Muscle of leg (tissue), 11 donors: ENCODE results near the gene ARMC5. TPM values are rescaled to one million over a fixed set of nuclear protein-coding genes. Genes with fewer than 3 reads are reported as not detected.

ENCODE experiments used
- DNase-seq: peaks from one replicate; pipeline ENCODE4 v3.0.0; 2013
- H3K27ac ChIP-seq: one replicate; pipeline ENCODE4 v1.5.1; 2013; ENCODE audit warnings: mild to moderate bottlenecking, low read length, control low read depth
- H3K27me3 ChIP-seq: one replicate; pipeline ENCODE4 v1.6.1; 2013; ENCODE audit warnings: low read length; ENCODE audit not compliant: control insufficient read depth, insufficient read depth
- H3K36me3 ChIP-seq: one replicate; pipeline ENCODE4 v1.6.1; 2013; ENCODE audit warnings: low read length; ENCODE audit not compliant: control insufficient read depth, insufficient read depth
- H3K4me1 ChIP-seq: one replicate; pipeline ENCODE4 v1.6.1; 2013; ENCODE audit warnings: low read length; ENCODE audit not compliant: control insufficient read depth, insufficient read depth
- H3K4me3 ChIP-seq: one replicate; pipeline ENCODE4 v1.5.1; 2013; ENCODE audit warnings: low read length, control low read depth
- H3K9me3 ChIP-seq: replicated peaks from 2 replicates; pipeline ENCODE4 v1.6.1; 2013; ENCODE audit warnings: low read depth, low read length; ENCODE audit not compliant: control insufficient read depth
- WGBS: methylation state at CpG from one replicate; pipeline ENCODE4 v1.1.5; 2013; ENCODE audit warnings: missing lambda C conversion rate; ENCODE audit not compliant: insufficient coverage; 5-methylcytosine and 5-hydroxymethylcytosine counted together
- polyA plus RNA-seq, 8 donors: library from polyadenylated mRNA; unstranded; fragments of 120-200 nt; gene quantifications; one replicate each; pipeline versions ENCODE4 v1.2.1 to v1.2.3, GENCODE V29; 2013; ENCODE audit warnings: inconsistent platforms in 1 of 8, low replicate concordance in 1 of 8; ENCODE audit not compliant: insufficient read length in 8 of 8, insufficient read depth in 1 of 8
- total RNA-seq: library from RNA; stranded (reverse); fragments of 120-200 nt; gene quantifications from one replicate; pipeline ENCODE4 v1.2.4, GENCODE V29; 2013

Gene ARMC5
- total and polyA plus RNA-seq, 9 donors, result 6.3 to 10.8 (median 8.9) TPM

DNA sequence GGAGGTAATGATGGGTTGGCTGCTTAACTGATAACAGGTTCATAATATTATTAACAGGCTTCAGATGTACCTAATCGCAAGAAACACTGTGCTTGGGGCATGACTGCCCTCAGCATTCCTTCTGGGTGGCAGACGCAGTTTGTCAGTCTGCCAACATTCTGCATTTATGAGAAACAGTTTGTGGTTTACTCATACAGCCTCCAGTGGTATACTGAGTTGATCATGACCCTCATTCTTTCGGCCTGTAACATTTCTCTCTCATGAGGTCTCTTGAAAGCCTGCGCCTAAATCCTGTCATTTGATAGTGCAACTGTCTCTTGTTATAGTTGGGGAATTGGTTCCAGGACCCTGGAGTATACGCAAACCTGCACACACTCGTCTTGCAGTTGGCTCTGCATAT is 53.8 kb downstream of the ARMC5 start:
- Histone ChIP-seq H3K4me3 (no peak overlapping the region), H3K4me1 (peaks cover 4% of the 10 kb centered on the region), H3K9me3 (no peaks in the 10 kb centered on the region), H3K27me3 (no peaks in the 10 kb centered on the region), H3K27ac (no peak overlapping the region), H3K36me3 (no peaks in the 10 kb centered on the region)
- DNase-seq, result no peak
- WGBS, result 67% methylated on average over 2 of the region's 6 CpGs

DNA sequence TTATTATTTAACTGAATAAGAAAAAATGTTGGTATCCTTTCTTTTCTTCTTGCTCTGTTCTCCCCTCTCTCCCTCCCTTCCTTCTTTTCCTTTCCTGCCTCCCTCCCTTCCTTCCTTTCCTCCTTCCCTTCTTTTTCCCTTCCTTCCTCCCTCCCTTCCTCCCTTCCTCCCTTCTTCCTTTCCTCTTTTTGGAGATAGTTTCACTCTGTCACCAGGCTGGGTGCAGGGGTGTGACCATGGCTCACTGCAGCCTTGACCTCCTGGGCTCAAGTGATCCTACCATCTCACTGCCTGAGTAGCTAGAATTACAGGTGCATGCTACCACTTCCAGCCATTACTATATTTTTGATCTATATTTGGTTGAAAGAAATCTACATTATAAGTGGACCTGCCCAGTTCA is 54.6 kb downstream of the ARMC5 start:
- no peak overlapping the region for H3K27ac ChIP-seq
- no peak for DNase-seq
- no peaks in the 10 kb centered on the region for H3K9me3 ChIP-seq
- H3K36me3 ChIP-seq, result no peaks in the 10 kb centered on the region
- H3K4me1 ChIP-seq, result peaks cover 4% of the 10 kb centered on the region
- no peak overlapping the region for H3K4me3 ChIP-seq
- H3K27me3 ChIP-seq, result no peaks in the 10 kb centered on the region

Other genes with a start within 250 kb of the ARMC5 start
- 55.5 TPM for gene TRIM72, start 245.4 kb upstream of the ARMC5 start, total RNA-seq
- 10 to 100 TPM; 47.7 to 83.0 (median 59.7) TPM for gene TRIM72, start 245.4 kb upstream of the ARMC5 start, polyA plus RNA-seq
- gene PYDC1, start 242.4 kb upstream of the ARMC5 start, total RNA-seq, result not detected
- gene PYDC1, start 242.4 kb upstream of the ARMC5 start, polyA plus RNA-seq, result 1 to 10 TPM in 2 of 8 donors, under 1 TPM in 5, not detected in 1; 0.37 to 2.0 (median 0.84) TPM
- gene ITGAM, start 199.5 kb upstream of the ARMC5 start, total RNA-seq, result 3.4 TPM
- 1 to 10 TPM; 3.0 to 4.5 (median 4.0) TPM for gene ITGAM, start 199.5 kb upstream of the ARMC5 start, polyA plus RNA-seq
- gene ITGAX, start 104.3 kb upstream of the ARMC5 start, total RNA-seq, result 0.35 TPM
- gene ITGAX, start 104.3 kb upstream of the ARMC5 start, polyA plus RNA-seq, result 1 to 10 TPM in 3 of 8 donors, under 1 TPM in 5; 0.43 to 1.7 (median 0.77) TPM
- gene ITGAD, start 66.2 kb upstream of the ARMC5 start, total RNA-seq, result 0.04 TPM
- 1 to 10 TPM in 2 of 8 donors, under 1 TPM in 6; 0.05 to 1.1 (median 0.50) TPM for gene ITGAD, start 66.2 kb upstream of the ARMC5 start, polyA plus RNA-seq
- 131 TPM for gene COX6A2, start 31.1 kb upstream of the ARMC5 start, total RNA-seq
- gene COX6A2, start 31.1 kb upstream of the ARMC5 start, polyA plus RNA-seq, result 100 to 1,000 TPM; 174 to 387 (median 282) TPM
- gene ZNF843, start 16.7 kb upstream of the ARMC5 start, total RNA-seq, result 1.2 TPM
- gene ZNF843, start 16.7 kb upstream of the ARMC5 start, polyA plus RNA-seq, result 1 to 10 TPM; 2.3 to 3.4 (median 3.0) TPM
- gene TGFB1I1, start 12.7 kb downstream of the ARMC5 start, total RNA-seq, result 29.9 TPM
- gene TGFB1I1, start 12.7 kb downstream of the ARMC5 start, polyA plus RNA-seq, result 100 to 1,000 TPM in 1 of 8 donors, 10 to 100 TPM in 7; 67.1 to 127 (median 86.0) TPM
- gene SLC5A2, start 23.6 kb downstream of the ARMC5 start, total RNA-seq, result 0.44 TPM
- 10 to 100 TPM in 2 of 8 donors, 1 to 10 TPM in 6; 6.3 to 11.6 (median 8.8) TPM for gene SLC5A2, start 23.6 kb downstream of the ARMC5 start, polyA plus RNA-seq
- 34.7 TPM for gene RUSF1, start 48.9 kb downstream of the ARMC5 start, total RNA-seq
- gene RUSF1, start 48.9 kb downstream of the ARMC5 start, polyA plus RNA-seq, result 10 to 100 TPM; 43.7 to 57.8 (median 50.1) TPM
- 19.2 TPM for gene AHSP, start 68.4 kb downstream of the ARMC5 start, total RNA-seq
- 10 to 100 TPM in 5 of 8 donors, 1 to 10 TPM in 3; 6.7 to 22.8 (median 17.4) TPM for gene AHSP, start 68.4 kb downstream of the ARMC5 start, polyA plus RNA-seq